Common myeloid progenitor, CD34-positive (primary cell): Measurements from ENCODE around the gene MSANTD2.

Experiments
- CTCF ChIA-PET: fragments of 350-600 bp; sonication (Branson Sonifier 250); formaldehyde crosslinking; loops from one replicate; lab custom pipeline; 2021; ENCODE audit warnings: antibody characterized with exemption; lab: Charles Lee
- POLR2A ChIA-PET: fragments of 350-600 bp; sonication (Branson Sonifier 250); formaldehyde crosslinking; loops from one replicate; lab custom pipeline; 2021; ENCODE audit warnings: antibody characterized with exemption; lab: Charles Lee
- DNase-seq, 3 donors: peaks; one replicate each; pipeline versions ENCODE4 v3.0.0 to v3.0.0-alpha.2; 2013
- H3K27ac ChIP-seq, 2 experiments: 1 replicate in 1 of 2; 2 replicates in 1 of 2; pipeline ENCODE4 v1.7.0; 2013; ENCODE audit warnings: inconsistent platforms in 2 of 2, low read length in 2 of 2, mild to moderate bottlenecking in 2 of 2, low read depth in 1 of 2, moderate library complexity in 1 of 2; ENCODE audit not compliant: severe bottlenecking in 2 of 2, insufficient read depth in 1 of 2, poor library complexity in 1 of 2
- H3K27me3 ChIP-seq, 5 experiments: replicated peaks in 2 of 5; 1 replicate in 3 of 5; 2 replicates in 2 of 5; pipeline versions ENCODE4 v1.6.1 to v1.7.0; 2013; ENCODE audit warnings: low read length in 4 of 5, mild to moderate bottlenecking in 2 of 5, moderate library complexity in 2 of 5, inconsistent platforms in 1 of 5; ENCODE audit not compliant: insufficient read depth in 5 of 5, control insufficient read depth in 4 of 5
- H3K36me3 ChIP-seq, 4 experiments: 1 replicate in 2 of 4; 2 replicates in 2 of 4; pipeline versions ENCODE4 v1.6.1 to v1.7.0; 2013; ENCODE audit warnings: low read length in 3 of 4, control low read depth in 1 of 4, mild to moderate bottlenecking in 1 of 4; ENCODE audit not compliant: control insufficient read depth in 4 of 4, insufficient read depth in 4 of 4
- H3K4me1 ChIP-seq, 4 experiments: 1 replicate in 3 of 4; 2 replicates in 1 of 4; pipeline versions ENCODE4 v1.6.1 to v1.7.1; 2013; ENCODE audit warnings: low read length in 3 of 4, mild to moderate bottlenecking in 3 of 4, control low read depth in 1 of 4, inconsistent platforms in 1 of 4, moderate library complexity in 1 of 4; ENCODE audit not compliant: control insufficient read depth in 4 of 4, insufficient read depth in 4 of 4; ENCODE audit errors: control extremely low read depth in 1 of 4
- H3K4me3 ChIP-seq, 7 experiments: 1 replicate in 4 of 7; 2 replicates in 3 of 7; pipeline versions ENCODE4 v1.5.1 to v1.7.0; 2013; ENCODE audit warnings: mild to moderate bottlenecking in 7 of 7, low read length in 6 of 7, moderate library complexity in 6 of 7, inconsistent platforms in 2 of 7, low read depth in 2 of 7, control low read depth in 1 of 7; ENCODE audit not compliant: insufficient read depth in 4 of 7, control insufficient read depth in 1 of 7; ENCODE audit errors: extremely low read depth in 1 of 7
- H3K9me3 ChIP-seq, 5 experiments: 1 replicate in 4 of 5; 2 replicates in 1 of 5; pipeline versions ENCODE4 v1.6.1 to v1.7.1; 2013; ENCODE audit warnings: low read length in 4 of 5, mild to moderate bottlenecking in 2 of 5, inconsistent platforms in 1 of 5, low read depth in 1 of 5, moderate library complexity in 1 of 5; ENCODE audit not compliant: control insufficient read depth in 4 of 5, insufficient read depth in 2 of 5; ENCODE audit errors: control extremely low read depth in 1 of 5
- WGBS: methylation state at CpG from one replicate; pipeline ENCODE4 v1.1.5; 2013; ENCODE audit not compliant: insufficient coverage; 5-methylcytosine and 5-hydroxymethylcytosine counted together

Gene MSANTD2

GRCh38 chr11:124835918-124836317, 35.7 kb upstream of the MSANTD2 start:
- DNase-seq = no peak
- Histone ChIP-seq H3K36me3 (no peaks in the 10 kb centered on the region), H3K27ac (no peak overlapping the region), H3K27me3 (peaks cover 14 to 37% (median 25%) of the 10 kb centered on the region in 5 experiments), H3K4me3 (no peak overlapping the region), H3K4me1 (peaks cover 0 to 21% (median 16%) of the 10 kb centered on the region in 4 experiments), H3K9me3 (no peaks in the 10 kb centered on the region)
- CTCF ChIA-PET = interaction anchor here (0.9 to 7.7 kb wide), 10 partner anchors 17 to 192 kb away, joined by 3 to 42 read pairs (median 6); partner anchors contain the start of genes MSANTD2 and ROBO3
- WGBS = 100% methylated on average over 7 of the region's 8 CpGs
- POLR2A ChIA-PET = no interaction called here

- Histone ChIP-seq H3K9me3 (no peaks in the 10 kb centered on the region), H3K4me3 (no peak overlapping the region), H3K4me1 (peaks cover 0 to 16% (median 12%) of the 10 kb centered on the region in 4 experiments), H3K27me3 (peaks cover 8 to 24% (median 18%) of the 10 kb centered on the region in 5 experiments), H3K36me3 (no peaks in the 10 kb centered on the region), H3K27ac (no peak overlapping the region)
- ChIA-PET CTCF (interaction anchor here (1.0 to 7.7 kb wide), 8 partner anchors 21 to 165 kb away, joined by 3 to 42 read pairs (median 5); partner anchors contain the start of genes MSANTD2 and ROBO3), POLR2A (no interaction called here)
- WGBS = no CpG with 5 or more reads among the region's 3 CpGs
- DNase-seq = no peak
Measured at GRCh38 chr11:124834526-124835180, 34.4 kb upstream of the MSANTD2 start.

- Histone ChIP-seq H3K36me3 (no peaks in the 10 kb centered on the region), H3K4me3 (no peak overlapping the region), H3K9me3 (no peaks in the 10 kb centered on the region), H3K27ac (no peak overlapping the region), H3K27me3 (peaks cover 0 to 5% (median 4%) of the 10 kb centered on the region in 5 experiments), H3K4me1 (peaks cover 0 to 6% (median 3%) of the 10 kb centered on the region in 4 experiments)
- WGBS = 87% methylated on average over 3 of the region's 4 CpGs
- ChIA-PET POLR2A (no interaction called here), CTCF (interaction anchor here (1.3 to 7.7 kb wide), 5 partner anchors 8 to 190 kb away, joined by 4 to 42 read pairs (median 6); partner anchors contain the start of gene ROBO3)
- no peak for DNase-seq
Measured at GRCh38 chr11:124832571-124832970, 32.4 kb upstream of the MSANTD2 start.

GRCh38 chr11:124831897-124832296, 31.7 kb upstream of the MSANTD2 start:
- POLR2A ChIA-PET = no interaction called here
- no peaks in the 10 kb centered on the region for H3K36me3 ChIP-seq
- no peak for DNase-seq
- H3K9me3 ChIP-seq = no peaks in the 10 kb centered on the region
- CTCF ChIA-PET = interaction anchor here (1.2 to 2.8 kb wide), 4 partner anchors 12 to 190 kb away, joined by 4 to 7 read pairs (median 4); no protein-coding TSS in a partner anchor
- H3K27me3 ChIP-seq = peaks cover 0 to 5% (median 3%) of the 10 kb centered on the region in 5 experiments
- no peak overlapping the region for H3K4me3 ChIP-seq
- H3K27ac ChIP-seq = no peak overlapping the region
- WGBS = 93% methylated on average over 2 of the region's 2 CpGs
- H3K4me1 ChIP-seq = peaks cover 0 to 4% (median under 1%) of the 10 kb centered on the region in 4 experiments

- DNase-seq = no peak
- no peaks in the 10 kb centered on the region for H3K36me3 ChIP-seq
- H3K27me3 ChIP-seq = peaks cover 0 to 4% (median 3%) of the 10 kb centered on the region in 5 experiments
- no peak overlapping the region for H3K27ac ChIP-seq
- no peaks in the 10 kb centered on the region for H3K9me3 ChIP-seq
- 50% methylated on average over 2 of the region's 3 CpGs for WGBS
- H3K4me3 ChIP-seq = no peak overlapping the region
- POLR2A ChIA-PET = no interaction called here
- CTCF ChIA-PET = interaction anchor here (0.7 to 1.6 kb wide), 2 partner anchors 22 to 29 kb away, joined by 3 to 4 read pairs; no protein-coding TSS in a partner anchor
- H3K4me1 ChIP-seq = no peaks in the 10 kb centered on the region
Measured at GRCh38 chr11:124830749-124831148, 30.5 kb upstream of the MSANTD2 start.

- H3K9me3 ChIP-seq = no peaks in the 10 kb centered on the region
- H3K4me1 ChIP-seq = no peaks in the 10 kb centered on the region
- no peak overlapping the region for H3K27ac ChIP-seq
- no peaks in the 10 kb centered on the region for H3K36me3 ChIP-seq
- ChIA-PET CTCF (interaction anchor here (0.7 to 1.6 kb wide), 4 partner anchors 10 to 53 kb away, joined by 3 to 4 read pairs (median 3); no protein-coding TSS in a partner anchor), POLR2A (no interaction called here)
- no peak overlapping the region for H3K4me3 ChIP-seq
- 100% methylated on average over 1 of the region's 3 CpGs for WGBS
- H3K27me3 ChIP-seq = peaks cover 0 to 4% (median 2%) of the 10 kb centered on the region in 5 experiments
- no peak for DNase-seq
Measured at GRCh38 chr11:124829986-124830385, 29.8 kb upstream of the MSANTD2 start.

- ChIA-PET CTCF (interaction anchor here (2.2 kb wide), 1 partner anchor 12 kb away, joined by 10 read pairs; no protein-coding TSS in a partner anchor), POLR2A (no interaction called here)
- WGBS = 94% methylated on average over 3 of the region's 3 CpGs
- peaks cover 0 to 7% (median 0%) of the 10 kb centered on the region in 5 experiments for H3K27me3 ChIP-seq
- H3K36me3 ChIP-seq = no peaks in the 10 kb centered on the region
- no peak overlapping the region for H3K4me3 ChIP-seq
- DNase-seq = no peak
- no peaks in the 10 kb centered on the region for H3K4me1 ChIP-seq
- H3K27ac ChIP-seq = no peak overlapping the region
- no peaks in the 10 kb centered on the region for H3K9me3 ChIP-seq
Measured at GRCh38 chr11:124825876-124826275, 25.7 kb upstream of the MSANTD2 start.
